ENCODE measurements around the gene PTGS1.

PTGS1 gene

GRCh38 chr9:122332083-122332482 is 38.7 kb upstream of the PTGS1 start:
- TF ChIP-seq EZH2phosphoT487 (conservative IDR thresholded peaks at IDR 0.05; ENCODE audit: low read length) (no peak), CTCF (IDR thresholded peaks at IDR 0.05; ENCODE audit: insufficient read depth, low read length, poor library complexity, severe bottlenecking) (no peak)
- no peaks in the 10 kb centered on the region for H3K9me2 ChIP-seq (replicated peaks; ENCODE audit: insufficient read depth, low read length)
- H3K27me3 ChIP-seq (ENCODE audit: low read length), result no peaks in the 10 kb centered on the region
- no peak overlapping the region for H3K4me3 ChIP-seq (ENCODE audit: insufficient read depth, low read length, poor library complexity, severe bottlenecking)
- no peak overlapping the region for H3K4me2 ChIP-seq (ENCODE audit: low read depth, low read length, poor library complexity, severe bottlenecking)
- H3K79me2 ChIP-seq (ENCODE audit: insufficient read depth, low read length), result no peaks in the 10 kb centered on the region
- no peak overlapping the region for H3K27ac ChIP-seq (ENCODE audit: low read depth, low read length)
- peaks cover 4% of the 10 kb centered on the region; the same call in 1 of the 2 replicates for H3F3A ChIP-seq (ENCODE audit: insufficient read depth)
- no peaks in the 10 kb centered on the region for H4K20me1 ChIP-seq (ENCODE audit: low read depth, low read length)
- no peak overlapping the region for H3K9ac ChIP-seq (ENCODE audit: low read length)
- H2AFZ ChIP-seq (ENCODE audit: low read depth, low read length, severe bottlenecking), result no peak overlapping the region
- no peaks in the 10 kb centered on the region for H3K36me3 ChIP-seq (ENCODE audit: low read length)
- no peaks in the 10 kb centered on the region for H3K9me3 ChIP-seq (ENCODE audit: insufficient read depth, low read length)

GRCh38 chr9:122332644-122333043 is 38.2 kb upstream of the PTGS1 start:
- Histone ChIP-seq H3K27ac (ENCODE audit: low read depth, low read length) (no peak overlapping the region), H3K4me3 (ENCODE audit: insufficient read depth, low read length, poor library complexity, severe bottlenecking) (no peak overlapping the region), H3K9ac (ENCODE audit: low read length) (no peak overlapping the region), H3F3A (ENCODE audit: insufficient read depth) (peaks cover 4% of the 10 kb centered on the region; the same call in 1 of the 2 replicates), H3K9me2 (replicated peaks; ENCODE audit: insufficient read depth, low read length) (no peaks in the 10 kb centered on the region), H2AFZ (ENCODE audit: low read depth, low read length, severe bottlenecking) (no peak overlapping the region), H3K9me3 (ENCODE audit: insufficient read depth, low read length) (no peaks in the 10 kb centered on the region), H3K79me2 (ENCODE audit: insufficient read depth, low read length) (no peaks in the 10 kb centered on the region), H3K27me3 (ENCODE audit: low read length) (no peaks in the 10 kb centered on the region), H3K36me3 (ENCODE audit: low read length) (no peaks in the 10 kb centered on the region), H4K20me1 (ENCODE audit: low read depth, low read length) (no peaks in the 10 kb centered on the region), H3K4me2 (ENCODE audit: low read depth, low read length, poor library complexity, severe bottlenecking) (no peak overlapping the region)
- TF ChIP-seq CTCF (IDR thresholded peaks at IDR 0.05; ENCODE audit: insufficient read depth, low read length, poor library complexity, severe bottlenecking) (no peak), EZH2phosphoT487 (conservative IDR thresholded peaks at IDR 0.05; ENCODE audit: low read length) (no peak)

GRCh38 chr9:122333169-122333808 is 37.5 kb upstream of the PTGS1 start:
- Histone ChIP-seq H4K20me1 (ENCODE audit: low read depth, low read length) (no peaks in the 10 kb centered on the region), H3K36me3 (ENCODE audit: low read length) (no peaks in the 10 kb centered on the region), H3F3A (ENCODE audit: insufficient read depth) (peaks cover 4% of the 10 kb centered on the region; the same call in 1 of the 2 replicates), H3K9ac (ENCODE audit: low read length) (no peak overlapping the region), H3K9me2 (replicated peaks; ENCODE audit: insufficient read depth, low read length) (no peaks in the 10 kb centered on the region), H3K27me3 (ENCODE audit: low read length) (no peaks in the 10 kb centered on the region), H3K4me2 (ENCODE audit: low read depth, low read length, poor library complexity, severe bottlenecking) (no peak overlapping the region), H3K9me3 (ENCODE audit: insufficient read depth, low read length) (no peaks in the 10 kb centered on the region), H3K4me3 (ENCODE audit: insufficient read depth, low read length, poor library complexity, severe bottlenecking) (no peak overlapping the region), H2AFZ (ENCODE audit: low read depth, low read length, severe bottlenecking) (no peak overlapping the region), H3K27ac (ENCODE audit: low read depth, low read length) (no peak overlapping the region), H3K79me2 (ENCODE audit: insufficient read depth, low read length) (no peaks in the 10 kb centered on the region)
- TF ChIP-seq CTCF (IDR thresholded peaks at IDR 0.05; ENCODE audit: insufficient read depth, low read length, poor library complexity, severe bottlenecking), result no peak
- no peak for TF ChIP-seq EZH2phosphoT487 (conservative IDR thresholded peaks at IDR 0.05; ENCODE audit: low read length)

Measured in SU-DHL-6 (cell line).